Prostate gland (tissue), 2 donors: ENCODE results near the gene DAAM1. TPM values are rescaled to one million over a fixed set of nuclear protein-coding genes. Genes with fewer than 3 reads are reported as not detected.

Experiments
- DNase-seq: peaks from one replicate; pipeline ENCODE4 v3.0.0-alpha.2; 2019; ENCODE audit warnings: low spot score
- H3K27ac ChIP-seq, 2 donors: fragments of 200-600 bp; sonication (generic); 2 replicates each; pipeline ENCODE4 v1.5.1; 2017 to 2019
- H3K27me3 ChIP-seq: fragments of 200-600 bp; sonication (generic); replicated peaks from 2 replicates; pipeline ENCODE4 v1.5.1; 2019; ENCODE audit not compliant: insufficient read depth
- H3K36me3 ChIP-seq, 2 donors: fragments of 200-600 bp; sonication (generic); 1 replicate in 1 of 2; 2 replicates in 1 of 2; pipeline versions ENCODE4 v1.5.1 to v1.8.1; 2017 to 2019
- H3K4me1 ChIP-seq: fragments of 200-600 bp; sonication (generic); replicated peaks from 2 replicates; pipeline ENCODE4 v1.5.1; 2019
- H3K4me3 ChIP-seq, 2 donors: fragments of 200-600 bp; sonication (generic); 2 replicates each; pipeline ENCODE4 v1.5.1; 2017 to 2019
- H3K9me3 ChIP-seq: fragments of 200-600 bp; sonication (generic); 2 replicates; pipeline ENCODE4 v1.5.1; 2017
- CTCF ChIP-seq, 4 experiments: fragments of 200-600 bp in 2 of 4; fragments of 450-650 bp in 2 of 4; sonication (generic) in 2 of 4; IDR thresholded peaks; 1 replicate in 3 of 4; 2 replicates in 1 of 4; pipeline ENCODE4 v1.5.1; 2016 to 2019; ENCODE audit warnings: antibody characterized with exemption in 4 of 4, mild to moderate bottlenecking in 2 of 4, moderate library complexity in 2 of 4
- POLR2A ChIP-seq: fragments of 450-650 bp; IDR thresholded peaks from one replicate; pipeline ENCODE4 v1.6.1; 2016; ENCODE audit warnings: antibody characterized with exemption, mild to moderate bottlenecking
- POLR2AphosphoS5 ChIP-seq: sonication (generic); formaldehyde crosslinking; IDR thresholded peaks from one replicate; pipeline ENCODE4 v1.6.1; 2017; ENCODE audit warnings: antibody characterized with exemption
- WGBS: methylation state at CpG from one replicate; pipeline ENCODE4 v1.1.5; 2018; 5-methylcytosine and 5-hydroxymethylcytosine counted together
- intact Hi-C: fragments of 100-400 bp; cut with DNase I; formaldehyde crosslinking; loops from one replicate; pipeline ENCODE4 v1.14.2; 2022
- total RNA-seq, 2 donors: library from RNA; depleted of rRNA; stranded (reverse); fragments of >200 nt; gene quantifications; one replicate each; pipeline ENCODE4 v1.1.0, GENCODE V29; 2016

DAAM1 gene
- total RNA-seq, 2 donors from 2014 or later, result 35.4 to 58.3 TPM

- DNase-seq, result no peak
- no peak overlapping the region for H3K27ac ChIP-seq
- no peaks in the 10 kb centered on the region for H3K27me3 ChIP-seq
- intact Hi-C loops, result no loop called here
- no peaks in the 10 kb centered on the region for H3K4me1 ChIP-seq
- 100% methylated on average over 1 of the region's 1 CpG for WGBS
- H3K4me3 ChIP-seq, result no peak overlapping the region
- TF ChIP-seq POLR2A (no peak), CTCF (IDR thresholded peaks at IDR 0.05) (no peak), POLR2AphosphoS5 (no peak)
- no peaks in the 10 kb centered on the region for H3K36me3 ChIP-seq
- no peaks in the 10 kb centered on the region for H3K9me3 ChIP-seq
Measured at GRCh38 chr14:59389936-59390335, 201.5 kb downstream of the DAAM1 start.

GRCh38 chr14:59391388-59391787, 202.9 kb downstream of the DAAM1 start:
- Histone ChIP-seq H3K4me3 (no peak overlapping the region), H3K36me3 (no peaks in the 10 kb centered on the region), H3K27ac (no peak overlapping the region), H3K9me3 (no peaks in the 10 kb centered on the region), H3K4me1 (no peaks in the 10 kb centered on the region), H3K27me3 (no peaks in the 10 kb centered on the region)
- TF ChIP-seq CTCF (IDR thresholded peaks at IDR 0.05) (no peak), POLR2AphosphoS5 (no peak), POLR2A (no peak)
- 98% methylated on average over 2 of the region's 2 CpGs for WGBS
- DNase-seq, result no peak
- intact Hi-C loops, result no loop called here

- intact Hi-C loops, result no loop called here
- 76% methylated on average over 4 of the region's 4 CpGs for WGBS
- no peaks in the 10 kb centered on the region for H3K4me1 ChIP-seq
Measured at GRCh38 chr14:59394268-59394667, 205.8 kb downstream of the DAAM1 start.

GRCh38 chr14:59395672-59396071, 207.2 kb downstream of the DAAM1 start:
- Histone ChIP-seq H3K27me3 (no peaks in the 10 kb centered on the region), H3K36me3 (no peaks in the 10 kb centered on the region), H3K4me1 (no peaks in the 10 kb centered on the region), H3K9me3 (no peaks in the 10 kb centered on the region), H3K4me3 (no peak overlapping the region), H3K27ac (no peak overlapping the region)
- WGBS, result 70% methylated on average over 3 of the region's 3 CpGs
- TF ChIP-seq POLR2A (no peak), POLR2AphosphoS5 (no peak), CTCF (IDR thresholded peaks at IDR 0.05) (no peak)
- DNase-seq, result no peak
- intact Hi-C loops, result no loop called here

More at GRCh38 chr14:59394268-59394667, 205.8 kb downstream of the DAAM1 start:
- H3K27me3 ChIP-seq, result no peaks in the 10 kb centered on the region
- H3K27ac ChIP-seq, result no peak overlapping the region
- no peak for TF ChIP-seq POLR2A
- TF ChIP-seq POLR2AphosphoS5, result no peak
- TF ChIP-seq CTCF (IDR thresholded peaks at IDR 0.05), result no peak
- no peaks in the 10 kb centered on the region for H3K9me3 ChIP-seq
- no peak for DNase-seq
- H3K36me3 ChIP-seq, result no peaks in the 10 kb centered on the region
- no peak overlapping the region for H3K4me3 ChIP-seq

- 89% methylated on average over 1 of the region's 1 CpG for WGBS
- TF ChIP-seq POLR2AphosphoS5 (no peak), POLR2A (no peak), CTCF (IDR thresholded peaks at IDR 0.05) (no peak)
- intact Hi-C loops, result no loop called here
- Histone ChIP-seq H3K27ac (no peak overlapping the region), H3K4me3 (no peak overlapping the region), H3K4me1 (no peaks in the 10 kb centered on the region), H3K9me3 (no peaks in the 10 kb centered on the region), H3K27me3 (no peaks in the 10 kb centered on the region), H3K36me3 (no peaks in the 10 kb centered on the region)
- DNase-seq, result no peak
Measured at GRCh38 chr14:59398841-59399240, 210.4 kb downstream of the DAAM1 start.
